HG03103 (cell line): ENCODE measurements around the gene USP53.
"Not testable (repeated sequence)": the region's sequence is repeated elsewhere in the genome, so short reads cannot be mapped to it uniquely, and the experiment has no call there.

Source experiments
- ATAC-seq: cut with Tn5 transposase; IDR thresholded peaks from one replicate; pipeline ENCODE4 v1.9.1; 2021; ENCODE audit warnings: low read depth; ENCODE audit not compliant: unreplicated experiment

The USP53 gene

DNA sequence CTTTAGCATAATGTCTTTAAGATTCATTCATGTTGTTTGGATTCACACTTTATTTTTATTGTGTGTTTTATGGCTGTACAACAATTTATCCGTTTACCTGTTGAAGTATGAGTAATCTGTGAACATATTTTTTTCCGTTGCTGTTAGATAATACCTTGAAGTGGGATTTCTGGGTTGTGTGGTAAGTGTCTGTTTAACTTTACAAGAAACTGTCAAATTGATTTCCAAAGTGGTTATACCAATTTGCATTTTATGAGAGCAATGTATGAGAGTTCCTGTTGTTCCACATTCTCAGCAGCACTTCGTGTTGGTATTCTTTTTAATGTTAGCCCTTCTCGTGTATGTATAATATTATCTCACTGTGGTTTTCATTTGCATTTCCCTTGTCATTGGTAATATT lies 53.6 kb downstream of the USP53 start:
- no peak for ATAC-seq

DNA sequence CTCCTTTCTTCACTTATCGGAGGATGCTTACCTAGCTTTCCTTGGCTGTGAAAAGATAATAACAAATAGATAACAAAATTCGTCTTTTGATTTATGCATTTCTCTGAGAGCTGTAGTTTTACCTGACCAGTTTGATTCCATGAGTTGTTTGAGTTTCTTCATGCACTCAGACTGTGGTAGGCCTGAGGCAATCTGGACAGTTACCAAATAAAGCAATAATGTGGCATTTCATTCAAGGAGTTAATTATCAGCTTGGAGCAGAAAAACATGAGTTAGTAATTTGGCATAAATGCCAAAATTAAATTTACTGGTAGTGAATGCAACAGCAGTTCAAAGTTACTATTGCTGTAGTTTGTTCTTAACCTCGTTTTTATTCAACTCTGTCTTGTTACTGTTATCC lies 56.0 kb downstream of the USP53 start:
- ATAC-seq: no peak

DNA sequence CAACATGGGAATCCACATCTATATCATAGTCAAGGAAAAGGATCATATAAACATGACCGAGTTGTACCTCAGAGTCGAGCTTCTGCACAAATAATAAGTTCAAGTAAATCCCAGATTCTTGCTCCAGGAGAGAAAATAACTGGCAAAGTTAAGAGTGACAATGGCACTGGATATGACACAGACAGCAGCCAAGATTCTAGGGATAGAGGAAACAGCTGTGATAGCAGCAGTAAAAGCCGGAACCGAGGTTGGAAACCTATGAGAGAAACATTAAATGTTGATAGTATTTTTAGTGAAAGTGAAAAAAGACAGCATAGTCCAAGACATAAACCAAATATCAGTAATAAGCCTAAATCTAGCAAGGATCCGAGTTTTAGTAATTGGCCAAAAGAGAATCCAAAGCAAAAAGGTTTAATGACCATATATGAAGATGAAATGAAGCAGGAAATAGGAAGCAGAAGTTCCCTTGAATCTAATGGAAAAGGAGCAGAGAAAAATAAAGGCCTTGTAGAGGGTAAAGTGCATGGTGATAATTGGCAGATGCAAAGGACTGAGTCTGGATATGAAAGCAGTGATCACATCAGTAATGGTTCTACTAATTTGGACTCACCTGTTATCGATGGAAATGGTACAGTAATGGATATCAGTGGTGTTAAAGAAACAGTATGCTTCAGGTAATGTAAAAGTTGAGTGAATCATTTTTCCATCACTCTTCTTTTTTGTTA lies 59.0 kb downstream of the USP53 start:
- no peak for ATAC-seq

DNA sequence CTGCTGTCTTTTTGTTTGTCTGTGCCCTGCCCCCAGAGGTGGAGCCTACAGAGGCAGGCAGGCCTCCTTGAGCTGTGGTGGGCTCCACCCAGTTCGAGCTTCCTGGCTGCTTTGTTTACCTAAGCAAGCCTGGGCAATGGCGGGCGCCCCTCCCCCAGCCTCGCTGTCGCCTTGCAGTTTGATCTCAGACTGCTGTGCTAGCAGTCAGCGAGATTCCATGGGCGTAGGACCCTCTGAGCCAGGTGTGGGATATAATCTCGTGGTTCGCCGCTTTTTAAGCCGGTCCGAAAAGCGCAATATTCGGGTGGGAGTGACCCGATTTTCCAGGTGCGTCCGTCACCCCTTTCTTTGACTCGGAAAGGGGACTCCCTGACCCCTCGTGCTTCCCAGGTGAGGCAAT lies 67.0 kb downstream of the USP53 start:
- ATAC-seq: not testable (repeated sequence)

DNA sequence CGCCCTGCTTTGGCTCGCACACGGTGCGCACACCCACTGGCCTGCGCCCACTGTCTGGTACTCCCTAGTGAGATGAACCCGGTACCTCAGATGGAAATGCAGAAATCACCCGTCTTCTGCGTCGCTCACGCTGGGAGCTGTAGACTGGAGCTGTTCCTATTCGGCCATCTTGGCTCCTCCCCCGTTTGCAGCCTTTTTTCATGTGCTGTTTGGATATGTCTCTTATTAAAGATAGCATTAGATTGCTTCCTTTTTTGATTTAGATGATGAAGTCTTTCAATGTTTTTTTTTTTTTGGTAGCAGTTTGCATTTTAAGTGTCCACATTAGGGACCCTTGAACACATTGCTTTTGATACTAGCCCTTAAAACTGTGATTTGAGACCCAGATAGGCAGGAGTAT lies 67.4 kb downstream of the USP53 start:
- not testable (repeated sequence) for ATAC-seq

DNA sequence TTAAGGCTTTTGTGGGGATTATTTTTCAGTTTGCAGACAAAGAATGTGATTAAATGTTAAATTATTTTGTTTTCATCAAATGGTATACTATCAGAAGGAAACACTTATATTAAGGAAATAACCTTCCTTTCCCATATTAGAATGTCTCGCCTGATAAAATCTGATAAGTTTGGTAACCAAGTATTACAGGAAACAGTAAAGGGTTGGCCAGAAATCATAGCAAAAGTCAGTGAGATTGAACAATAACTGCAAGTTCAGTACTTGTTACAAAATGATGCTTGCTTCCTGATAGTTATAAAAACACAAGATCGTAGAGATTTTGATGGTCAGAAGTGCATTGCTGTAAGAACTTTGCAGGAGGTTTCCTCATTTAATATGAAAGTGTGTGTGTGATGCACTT lies 68.9 kb downstream of the USP53 start:
- ATAC-seq: no peak

DNA sequence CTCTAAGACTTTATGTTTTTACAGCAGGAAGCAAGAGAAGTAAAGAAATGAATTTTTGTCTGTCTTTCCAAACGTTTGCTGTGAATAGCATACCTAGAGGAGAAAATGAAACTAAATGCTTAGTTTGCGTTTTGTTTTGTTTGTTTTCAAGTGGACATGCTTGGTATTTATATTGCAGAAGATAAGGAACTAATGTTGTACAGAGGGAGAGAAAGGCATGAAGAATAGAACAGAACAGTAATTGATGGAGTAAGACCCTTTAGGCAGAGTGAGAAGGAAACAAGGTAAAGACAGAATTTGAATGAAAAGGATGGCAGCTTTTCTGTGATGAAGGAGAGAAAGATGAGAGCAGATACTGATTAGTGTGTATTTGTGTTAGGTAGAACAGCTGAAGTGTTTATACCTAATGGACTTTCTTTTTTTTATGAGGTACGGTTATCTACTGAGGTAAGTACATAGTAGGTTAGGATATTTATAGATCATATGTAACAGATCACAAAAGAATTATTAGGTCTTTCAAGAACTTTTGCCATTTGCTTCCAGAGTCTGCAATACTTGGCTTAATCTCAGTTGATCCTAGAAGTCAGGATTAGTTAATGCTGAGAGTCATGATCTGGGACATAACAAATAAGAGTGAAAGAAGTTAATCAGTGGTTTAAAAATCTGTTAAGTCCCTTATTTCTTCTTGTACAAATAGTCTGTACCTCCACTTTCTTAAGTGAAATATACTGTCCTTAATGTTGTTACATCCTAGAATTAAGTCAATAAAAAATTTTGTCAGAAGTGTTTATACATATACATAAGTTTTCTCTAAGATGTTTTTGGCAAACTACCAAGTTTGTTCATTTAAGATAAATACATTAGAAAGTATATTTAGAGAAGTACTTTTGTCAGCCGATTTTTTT lies 72.6 kb downstream of the USP53 start:
- ATAC-seq: peak; percentile 65

DNA sequence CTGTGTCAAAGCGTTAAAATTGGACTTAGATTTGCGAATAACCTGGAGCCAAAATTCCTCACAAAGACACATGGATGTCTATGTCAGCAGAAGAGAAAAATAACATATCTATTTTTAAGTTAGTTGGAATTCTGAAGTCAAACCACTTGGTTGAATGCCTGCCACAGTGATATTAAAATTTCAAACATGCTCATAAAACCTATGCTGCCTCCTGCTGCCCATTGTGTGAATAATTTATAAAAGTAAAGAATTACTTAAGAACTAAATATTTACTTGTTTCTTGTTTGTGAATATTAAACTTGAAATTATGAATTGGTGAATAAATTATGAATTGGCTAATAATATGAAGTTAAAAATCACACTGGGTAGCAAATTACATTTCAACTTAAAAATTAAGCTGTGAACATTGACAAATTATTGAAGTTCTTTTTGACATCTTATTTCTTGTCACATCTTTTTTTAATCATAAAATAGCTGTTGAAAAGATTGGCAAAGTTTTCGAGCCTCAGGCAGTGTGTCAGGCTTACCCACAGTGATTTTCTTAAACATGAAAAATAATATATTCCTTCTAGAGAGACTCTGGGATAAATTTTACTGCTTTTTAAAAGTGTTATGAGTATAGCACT lies 74.0 kb downstream of the USP53 start:
- no peak for ATAC-seq

DNA sequence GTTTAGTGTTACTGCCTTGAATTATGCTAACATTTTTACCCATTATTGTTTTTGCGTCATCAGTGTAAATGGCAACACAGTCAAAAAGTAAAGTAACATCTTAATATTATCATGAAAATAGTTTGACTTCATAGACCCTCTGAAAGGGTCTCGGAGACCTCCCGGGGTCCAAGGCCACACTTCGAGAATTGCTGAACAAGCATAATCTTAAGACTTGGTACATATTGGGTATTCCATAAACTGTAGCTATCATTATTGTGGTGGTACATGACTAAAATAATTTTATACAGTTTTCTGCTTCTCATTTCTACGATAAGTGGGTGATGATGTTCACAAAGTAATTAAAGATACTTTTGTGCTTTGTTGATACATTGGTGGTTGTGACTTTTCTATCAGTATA lies 76.8 kb downstream of the USP53 start:
- ATAC-seq: no peak

DNA sequence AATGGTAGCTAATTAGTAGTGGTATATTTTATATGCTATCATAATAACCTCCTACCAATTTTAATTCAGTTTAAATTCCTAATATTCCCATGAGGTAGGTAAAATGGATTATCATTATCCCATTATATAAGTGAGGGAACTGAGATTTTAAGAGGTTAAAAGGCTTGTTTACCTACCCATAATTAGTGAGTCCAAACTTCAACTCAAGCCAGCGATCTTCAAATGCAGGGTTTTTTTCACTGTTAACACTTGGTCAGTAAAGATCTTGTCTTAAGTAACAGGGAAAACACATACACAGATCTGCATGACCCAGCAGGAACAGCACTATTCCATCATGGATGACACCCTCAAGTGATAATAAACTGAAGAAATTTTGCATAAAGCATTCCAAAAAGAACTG lies 78.1 kb downstream of the USP53 start:
- no peak for ATAC-seq

DNA sequence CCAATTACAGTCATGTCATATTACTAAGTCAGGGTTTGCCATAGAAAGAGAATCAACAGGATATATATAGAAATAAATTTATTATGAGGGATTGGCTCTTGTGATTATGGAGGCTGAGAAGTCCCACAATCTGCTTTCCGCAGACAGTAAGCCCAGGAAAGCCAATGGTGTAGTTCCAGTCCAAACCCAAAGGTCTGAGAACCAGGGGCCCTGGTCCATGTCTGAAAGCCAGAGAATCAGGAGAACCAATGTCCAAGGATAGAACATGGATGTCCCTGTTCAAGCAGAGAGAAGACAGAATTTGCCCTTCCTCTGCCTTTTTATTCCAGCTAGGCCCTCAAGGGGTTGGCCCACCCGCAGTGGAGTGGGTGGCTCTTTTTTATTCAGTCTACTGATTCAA lies 83.8 kb downstream of the USP53 start:
- no peak for ATAC-seq

DNA sequence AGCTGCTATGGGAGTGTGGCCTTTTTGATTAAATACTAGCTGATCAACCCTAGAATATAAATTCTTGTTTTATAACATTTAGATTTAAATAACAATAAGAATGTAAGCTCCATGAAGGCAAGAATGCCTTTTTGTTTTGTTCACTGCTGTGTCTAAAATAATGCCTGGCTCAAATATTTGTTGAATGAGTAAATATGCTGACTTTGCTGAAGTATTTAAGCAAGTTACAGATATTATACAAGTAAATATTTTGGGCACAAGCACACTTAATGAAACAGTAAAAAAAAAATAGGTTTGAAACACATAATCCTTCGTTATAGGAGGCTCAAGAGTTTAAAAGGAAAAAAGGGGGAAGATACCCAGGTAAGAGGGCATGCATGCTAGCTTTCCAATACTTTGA lies 85.3 kb downstream of the USP53 start:
- no peak for ATAC-seq

DNA sequence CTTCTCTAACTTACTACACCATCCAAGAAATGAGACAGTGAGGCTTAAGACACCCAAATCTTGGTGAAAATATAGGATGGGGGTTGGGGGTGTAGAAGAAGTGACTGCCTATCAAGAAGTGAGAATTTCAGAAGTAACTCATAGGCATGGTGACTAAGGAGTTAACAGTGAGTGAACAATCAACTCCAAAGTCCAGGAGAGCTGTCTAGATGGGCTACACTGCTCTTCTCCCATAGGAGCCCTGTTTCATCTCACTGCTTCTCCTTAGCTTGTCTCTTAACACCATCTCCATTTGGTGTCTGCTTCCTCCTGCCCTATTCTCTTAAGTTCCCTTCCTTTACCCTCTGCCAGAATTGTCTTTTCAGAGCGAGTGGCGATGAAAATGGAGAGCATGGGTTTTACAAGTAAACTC lies 86.8 kb downstream of the USP53 start:
- no peak for ATAC-seq

DNA sequence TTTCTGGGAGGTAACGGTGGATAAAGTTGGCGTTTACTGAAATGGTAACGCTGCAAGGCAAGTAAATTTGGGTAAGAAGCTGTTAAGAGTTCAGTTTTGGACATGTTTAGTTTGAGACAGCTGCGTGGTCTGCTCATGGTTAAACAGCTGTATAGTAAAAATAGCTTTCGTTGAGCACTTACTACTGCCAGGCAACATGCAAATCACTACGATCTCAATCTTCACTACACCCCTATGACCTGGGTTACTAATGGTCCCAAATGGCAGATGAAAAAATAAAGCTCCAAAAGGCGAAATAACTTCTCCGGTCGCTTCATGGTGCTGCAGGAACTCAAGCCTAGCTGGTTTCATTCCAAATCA lies 87.2 kb downstream of the USP53 start:
- ATAC-seq: peak; percentile 44

DNA sequence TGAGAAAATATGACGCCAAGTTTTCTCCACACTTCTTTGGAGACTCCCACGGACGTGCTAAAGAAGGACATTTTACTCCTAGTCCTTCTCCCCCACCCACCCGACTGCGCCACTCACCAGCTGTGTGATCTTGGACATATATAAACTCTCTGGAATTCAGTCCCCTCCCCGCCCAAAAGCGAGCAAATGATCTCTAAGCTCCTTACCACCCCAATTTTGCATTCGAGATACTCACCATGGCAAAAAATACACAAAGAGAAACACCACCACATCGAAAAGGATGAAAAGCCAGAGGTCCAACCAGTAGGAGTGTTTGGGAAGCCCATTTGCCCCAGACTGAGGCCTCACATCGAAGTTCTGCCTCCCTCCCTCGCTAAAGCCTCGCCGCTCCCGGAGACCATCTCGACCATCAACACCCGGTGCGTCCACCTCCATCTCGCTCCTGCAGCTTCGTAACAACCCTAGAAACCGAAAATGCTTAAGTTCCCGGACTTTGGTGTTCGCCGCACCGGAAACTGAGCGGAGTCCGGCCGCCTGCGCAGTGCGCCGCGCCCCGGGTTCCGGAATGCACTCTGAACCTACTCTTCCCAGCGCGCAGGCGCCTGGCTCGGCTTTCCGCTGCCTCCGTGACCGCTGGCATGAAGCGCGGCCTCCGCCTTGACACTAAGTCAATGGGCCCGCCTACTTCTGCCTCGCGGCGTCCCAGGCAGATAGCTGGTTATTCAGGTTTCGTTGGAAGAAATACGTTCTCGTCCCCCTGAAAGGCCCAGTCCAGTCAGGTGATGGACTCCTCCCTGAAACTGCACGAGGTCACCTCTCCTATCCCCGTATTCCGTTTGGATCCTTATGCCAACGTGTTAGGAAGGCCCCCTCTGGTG lies 87.8 kb downstream of the USP53 start:
- ATAC-seq: peak; percentile 97

DNA sequence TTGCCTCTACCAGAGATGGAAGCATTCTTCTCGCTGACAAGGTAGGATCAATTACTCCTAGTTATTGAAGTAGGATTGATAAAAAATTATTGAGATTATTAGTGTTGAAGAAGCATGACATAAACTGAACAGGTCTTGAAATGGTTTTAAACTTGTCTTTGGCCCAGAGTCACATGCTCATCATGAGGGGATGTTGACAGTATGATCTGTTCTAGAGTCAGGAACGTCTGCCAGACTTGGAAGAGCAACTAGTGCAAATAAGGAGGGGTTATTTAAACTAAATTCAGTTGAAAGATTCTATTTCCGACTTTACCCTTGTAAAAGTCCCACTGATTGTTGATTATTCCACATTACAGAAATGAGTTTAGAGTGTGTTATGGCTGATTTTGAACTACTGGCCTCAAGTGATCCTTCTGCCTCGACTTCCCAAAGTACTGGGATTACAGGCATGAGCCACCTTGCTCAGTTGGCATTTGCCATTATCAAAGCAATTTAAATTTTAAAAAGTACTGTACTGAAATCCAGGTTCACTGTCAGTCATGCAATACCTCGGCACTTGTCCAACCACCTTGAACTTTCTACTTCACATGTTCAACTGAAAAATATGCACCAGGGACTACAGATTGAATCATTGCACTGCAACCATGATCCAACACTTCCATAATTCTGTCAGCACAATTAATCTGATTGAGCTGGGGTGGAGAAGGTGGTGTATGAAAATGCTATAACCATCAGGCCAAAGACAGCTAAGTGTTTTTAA lies 89.7 kb downstream of the USP53 start:
- ATAC-seq: no peak

DNA sequence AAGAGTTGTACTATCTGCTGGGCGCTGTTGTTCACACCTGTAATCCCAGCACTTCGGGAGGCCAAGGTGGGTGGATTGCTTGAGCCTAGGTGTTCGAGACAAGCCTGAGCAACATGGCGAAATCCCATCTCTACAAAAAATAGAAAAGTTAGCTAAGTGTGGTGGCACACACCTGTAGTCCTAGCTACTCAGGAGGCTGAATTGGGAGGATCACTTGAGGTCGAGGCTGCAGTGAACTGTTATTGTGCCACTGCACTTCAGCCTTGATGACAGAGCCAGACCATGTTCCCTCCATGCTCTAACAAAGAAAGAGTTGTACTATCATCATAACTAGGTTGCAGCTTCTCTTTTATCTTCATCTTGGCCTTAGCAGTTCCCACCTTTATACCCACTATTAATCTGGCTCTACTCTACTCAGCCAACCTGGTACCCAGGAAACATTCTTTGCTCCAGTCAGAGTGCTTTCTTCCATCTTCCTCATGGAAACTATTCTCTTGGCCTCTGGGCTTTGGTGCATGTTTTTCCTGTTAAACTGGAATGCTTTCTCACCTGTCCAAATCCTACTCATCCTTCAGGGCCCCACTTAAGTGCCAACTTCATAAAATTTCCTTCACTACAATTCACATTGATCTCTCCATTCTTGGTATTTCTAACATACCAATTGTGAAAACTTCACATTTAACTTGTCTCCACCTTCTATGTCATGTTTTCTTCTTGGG lies 91.2 kb downstream of the USP53 start:
- ATAC-seq: no peak

DNA sequence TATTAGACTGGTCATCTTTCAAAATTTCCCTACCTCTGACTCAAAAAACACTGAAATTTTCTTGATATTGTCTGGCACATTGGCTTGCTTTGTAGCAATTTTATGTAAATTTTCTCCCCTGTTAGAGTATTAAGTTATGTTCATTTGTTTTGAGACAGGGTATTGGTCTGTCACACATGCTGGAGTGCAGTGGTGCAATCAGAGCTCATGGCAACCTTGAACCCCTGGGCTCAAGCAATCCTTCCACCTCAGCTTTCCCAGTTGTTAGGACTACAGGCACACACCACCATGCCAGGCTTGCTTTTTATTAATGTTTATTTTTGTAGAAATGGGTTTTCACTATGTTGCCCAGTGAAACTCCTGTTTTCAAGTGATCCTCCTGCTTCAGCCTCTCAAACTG lies 91.9 kb downstream of the USP53 start:
- ATAC-seq: no peak

DNA sequence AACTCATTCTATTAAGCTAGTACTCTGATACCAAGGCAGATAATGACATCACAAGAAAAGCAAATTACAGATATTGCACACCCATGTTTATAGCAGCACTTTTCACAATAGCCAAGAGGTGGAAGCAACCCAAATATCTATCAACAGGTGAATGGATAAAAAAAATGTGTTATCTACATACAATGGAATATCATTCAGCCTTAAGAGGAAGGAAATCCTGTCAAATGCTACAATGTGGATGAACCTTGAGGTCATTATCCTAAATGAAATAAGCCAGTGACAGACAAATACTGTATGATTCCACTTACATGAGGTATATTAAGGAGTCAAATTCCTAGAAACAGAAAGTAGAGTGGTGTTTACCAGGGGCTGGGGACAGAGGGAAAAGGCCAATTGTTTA lies 95.1 kb downstream of the USP53 start:
- ATAC-seq: no peak
